Stimulated activated CD4-positive, alpha-beta T cell treated with anti-CD3 and anti-CD28 coated beads, Interleukin-4, amount 100 ng/mL, for 4 hours (primary cell): ENCODE measurements around the gene OR10X1.

ENCODE experiments used
- DNase-seq, 2 experiments: peaks; one replicate each; pipeline ENCODE4 v3.0.0-alpha.2; 2020

OR10X1 gene, protein sequence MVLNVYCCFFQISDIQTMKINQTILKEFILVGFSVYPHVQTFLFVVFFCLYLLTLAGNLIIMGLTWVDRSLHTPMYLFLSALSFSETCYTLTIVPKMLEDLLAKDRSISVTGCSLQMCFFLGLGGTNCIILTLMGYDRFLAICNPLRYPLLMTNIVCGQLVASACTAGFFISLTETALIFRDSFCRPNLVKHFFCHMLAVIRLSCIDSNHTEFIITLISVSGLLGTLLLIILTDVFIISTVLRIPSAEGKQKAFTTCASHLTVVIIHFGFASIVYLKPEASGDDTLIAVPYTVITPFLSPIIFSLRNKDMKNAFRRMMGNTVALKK

DNA sequence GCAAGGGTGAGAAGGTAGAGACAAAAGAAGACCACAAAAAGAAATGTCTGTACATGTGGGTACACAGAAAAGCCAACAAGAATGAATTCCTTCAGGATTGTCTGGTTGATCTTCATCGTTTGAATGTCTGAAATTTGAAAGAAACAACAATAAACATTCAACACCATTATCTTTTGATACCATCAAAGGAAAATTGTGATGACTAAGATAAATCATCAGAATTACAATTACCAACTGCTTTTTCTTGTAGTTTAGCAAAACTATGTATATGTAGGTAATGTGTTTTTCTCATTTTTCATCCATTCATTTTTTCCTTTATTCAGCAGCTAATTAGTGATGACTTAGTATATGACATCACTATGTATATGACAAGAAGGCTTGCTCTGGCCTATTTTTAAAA lies at the start of gene OR10X1:
Gene OR10X1 (minus strand): TSS at position 167 of the 400 bp plus-strand sequence. CDS start 0 bp downstream, at position 167.
- DNase-seq, result no peak

GRCh38 chr1:158613764-158614163 lies 34.1 kb upstream of the OR10X1 start:
- DNase-seq, result no peak

DNA sequence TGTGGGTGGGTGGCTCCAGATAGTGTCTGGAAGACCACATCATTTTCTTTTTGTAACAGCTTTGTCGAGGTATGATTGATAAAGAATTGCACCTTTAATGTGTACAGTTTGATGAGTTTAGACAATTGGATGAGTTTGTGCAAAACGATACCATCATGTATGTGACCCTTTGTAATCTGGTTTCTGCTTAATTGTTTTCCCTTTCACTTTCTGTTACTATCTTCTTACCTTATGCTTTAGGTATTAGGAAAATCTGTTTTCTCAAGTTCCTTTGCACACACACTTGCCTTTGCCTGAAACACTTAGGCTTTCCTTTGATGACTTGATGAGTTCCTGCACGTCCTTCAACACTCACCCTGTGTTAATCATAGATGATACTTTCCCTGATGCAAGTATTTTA lies 32.2 kb upstream of the OR10X1 start:
- DNase-seq, result no peak

GRCh38 chr1:158607296-158607695 lies 27.6 kb upstream of the OR10X1 start:
- no peak for DNase-seq

DNA sequence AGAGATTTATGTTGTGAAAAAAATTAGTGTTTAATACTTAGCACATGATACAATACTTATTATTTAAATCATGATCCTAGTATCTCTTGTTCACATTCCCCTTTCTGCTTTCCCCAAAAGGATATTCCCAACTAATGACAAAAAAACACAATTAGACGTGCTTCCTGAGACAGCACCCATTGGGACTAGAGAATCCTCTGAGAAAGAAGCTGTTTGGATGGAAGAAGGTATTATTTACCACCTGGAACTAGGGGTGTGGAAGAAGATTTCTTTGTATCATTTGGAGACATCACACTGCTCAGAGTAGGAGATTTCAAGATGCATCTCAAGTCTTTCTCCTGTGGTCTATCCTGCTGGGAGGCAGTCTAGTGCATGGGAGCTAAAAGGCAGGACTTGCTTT lies 25.3 kb upstream of the OR10X1 start, which contains the start of gene OR10Z1:
Gene OR10Z1 (plus strand): TSS at position 301 of the 400 bp plus-strand sequence. CDS start 1,171 bp downstream, outside the sequence.
- DNase-seq, result no peak

DNA sequence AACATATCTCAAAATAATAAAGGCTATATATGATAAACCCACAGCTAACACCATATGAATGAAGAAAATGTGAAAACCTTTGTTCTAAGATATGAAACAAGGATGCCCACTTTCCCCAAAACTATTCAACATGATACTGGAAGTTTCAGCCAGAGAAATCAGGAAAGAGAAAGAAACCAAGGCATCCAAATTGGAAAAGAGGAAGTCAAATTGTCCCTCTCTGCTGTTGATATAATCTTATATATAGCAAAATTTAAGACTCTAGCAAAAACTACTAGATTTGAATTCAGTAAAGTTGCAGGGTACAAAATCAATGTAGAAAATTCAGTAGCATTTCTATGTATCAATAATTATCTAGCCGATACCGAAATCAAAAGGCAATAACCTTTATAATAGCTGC lies 21.0 kb upstream of the OR10X1 start:
- no peak for DNase-seq

- DNase-seq, result no peak
Observed at GRCh38 chr1:158586942-158587341, 7.2 kb upstream of the OR10X1 start.

- DNase-seq, result no peak
Observed at GRCh38 chr1:158583962-158584361, 4.3 kb upstream of the OR10X1 start.

- DNase-seq, result no peak
Observed at GRCh38 chr1:158577561-158577960, 2.1 kb downstream of the OR10X1 start.

DNA sequence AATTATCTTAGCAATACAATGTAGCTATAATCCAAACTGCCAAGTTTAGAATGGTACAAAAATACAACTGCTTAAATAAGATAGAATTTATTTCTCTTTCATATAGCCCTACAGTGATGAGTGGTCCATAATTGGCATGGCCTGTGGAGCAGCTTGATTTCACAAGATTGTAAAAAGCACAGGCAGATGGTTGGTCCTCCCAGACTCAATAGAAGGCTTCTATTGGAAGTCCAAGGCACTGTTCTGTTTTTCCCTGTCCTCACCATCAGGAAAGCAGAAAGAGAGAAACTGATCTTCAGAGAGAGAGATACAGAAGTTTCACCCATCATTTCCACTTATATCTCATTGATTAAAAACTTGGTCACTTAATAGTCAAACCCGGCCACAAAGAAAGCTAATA lies 7.5 kb downstream of the OR10X1 start:
- no peak for DNase-seq

GRCh38 chr1:158570480-158570879 lies 9.2 kb downstream of the OR10X1 start, which contains the start of gene OR6P1:
TSS of gene OR6P1 (minus strand) at chr1:158570580. CDS start at chr1:158563604, 6,976 bp downstream.
- DNase-seq, result no peak

DNA sequence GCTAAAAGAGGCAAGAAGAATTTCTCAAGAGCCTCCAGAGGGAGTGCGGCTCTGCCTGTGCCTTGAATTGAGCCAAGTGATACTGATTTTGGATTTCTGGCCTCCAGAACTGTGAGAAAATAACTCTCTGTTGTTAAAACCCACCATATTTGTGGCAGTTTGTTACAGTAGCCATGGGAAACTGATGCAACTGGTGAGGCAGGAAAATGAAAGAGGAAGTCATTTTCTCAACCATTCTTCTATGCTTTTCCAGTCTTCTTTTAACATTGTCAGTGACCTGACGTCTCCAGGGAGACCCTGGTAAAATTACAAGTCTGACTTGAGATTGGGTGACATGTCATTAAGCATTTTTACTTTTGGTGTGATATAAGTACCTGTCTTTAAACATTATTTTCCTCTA lies 15.1 kb downstream of the OR10X1 start:
- DNase-seq, result no peak

DNA sequence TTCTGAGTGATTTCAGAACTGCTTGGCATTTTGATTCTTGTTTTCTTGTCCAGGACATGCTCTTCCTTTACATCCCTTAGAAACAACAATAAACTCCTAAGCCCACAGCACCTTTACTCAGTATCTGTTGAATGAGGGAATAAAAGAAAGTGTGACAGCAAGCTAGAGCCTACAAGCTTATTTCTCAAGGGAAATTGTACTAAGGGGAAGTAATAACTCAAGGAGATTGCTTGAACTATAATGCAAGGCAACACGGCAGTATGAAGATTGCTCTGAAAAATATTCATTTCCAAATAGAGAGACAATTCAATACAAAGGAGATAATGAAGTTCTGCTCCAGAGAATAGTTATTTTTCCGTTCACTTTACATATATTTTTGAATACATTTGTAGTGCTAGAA lies 15.8 kb downstream of the OR10X1 start:
- no peak for DNase-seq

GRCh38 chr1:158559696-158560095 lies 20.0 kb downstream of the OR10X1 start:
- DNase-seq, result no peak

DNA sequence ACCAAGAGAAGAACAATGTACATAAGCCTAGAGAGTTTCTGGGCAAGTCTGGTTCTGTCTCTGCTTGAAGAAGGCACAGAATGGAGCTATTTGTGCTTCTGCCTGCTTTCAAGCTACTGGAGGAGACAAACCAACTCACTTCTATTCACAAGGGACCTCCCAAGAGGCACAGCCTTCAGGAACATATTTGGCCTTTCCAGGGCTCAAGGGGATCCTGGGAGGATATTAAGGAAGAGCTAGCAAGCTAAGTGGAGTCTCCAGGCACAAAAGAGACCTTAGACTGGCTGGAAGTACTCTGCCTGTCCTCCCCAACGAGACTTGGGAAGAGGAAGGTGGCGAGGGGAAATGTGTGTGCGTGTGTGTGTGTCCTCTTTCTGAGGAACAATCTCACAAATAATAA lies 25.3 kb downstream of the OR10X1 start, which contains the start of gene OR6Y1:
Gene OR6Y1 (minus strand): TSS at position 54 of the 400 bp plus-strand sequence. CDS start 6,300 bp downstream, outside the sequence.
- DNase-seq, result no peak

DNA sequence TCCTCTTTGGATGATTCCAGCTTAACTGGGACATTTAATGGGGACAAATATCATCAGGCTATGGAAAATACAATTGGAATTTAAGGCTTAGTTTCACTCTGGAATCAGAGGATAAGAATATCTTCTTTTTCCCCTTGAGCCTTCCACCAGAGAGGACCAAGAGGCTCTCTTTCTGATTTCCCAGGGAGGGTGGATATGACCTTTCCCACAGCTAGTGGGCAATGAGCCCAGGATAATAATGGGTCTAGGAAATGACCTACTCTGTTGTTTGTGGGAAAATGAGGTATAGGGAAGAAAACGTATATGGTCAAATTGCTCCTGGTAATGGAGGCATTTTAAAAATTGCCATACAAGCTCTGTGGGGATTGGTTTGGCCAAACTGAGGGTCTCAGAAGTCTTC lies 27.4 kb downstream of the OR10X1 start:
- no peak for DNase-seq

GRCh38 chr1:158547533-158547932 lies 32.2 kb downstream of the OR10X1 start:
- no peak for DNase-seq

DNA sequence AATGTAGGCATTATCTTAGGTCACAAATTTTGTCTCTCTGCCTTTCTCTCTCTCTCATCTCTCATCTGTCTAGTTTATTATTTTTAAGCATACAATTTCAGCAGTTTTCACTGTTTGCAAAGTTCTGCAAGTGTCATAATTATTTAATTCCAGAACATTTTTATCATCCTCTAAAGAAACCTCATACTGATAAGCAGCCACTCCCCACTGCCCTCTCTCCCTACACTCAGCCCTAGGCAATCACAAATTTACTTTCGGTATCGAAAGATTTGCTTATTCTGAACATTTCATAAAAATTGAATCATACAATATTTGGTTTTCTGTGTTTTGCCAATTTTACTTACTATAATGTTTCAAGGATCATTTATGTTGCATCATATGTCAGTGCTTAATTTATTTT lies 42.1 kb downstream of the OR10X1 start:
- no peak for DNase-seq

DNA sequence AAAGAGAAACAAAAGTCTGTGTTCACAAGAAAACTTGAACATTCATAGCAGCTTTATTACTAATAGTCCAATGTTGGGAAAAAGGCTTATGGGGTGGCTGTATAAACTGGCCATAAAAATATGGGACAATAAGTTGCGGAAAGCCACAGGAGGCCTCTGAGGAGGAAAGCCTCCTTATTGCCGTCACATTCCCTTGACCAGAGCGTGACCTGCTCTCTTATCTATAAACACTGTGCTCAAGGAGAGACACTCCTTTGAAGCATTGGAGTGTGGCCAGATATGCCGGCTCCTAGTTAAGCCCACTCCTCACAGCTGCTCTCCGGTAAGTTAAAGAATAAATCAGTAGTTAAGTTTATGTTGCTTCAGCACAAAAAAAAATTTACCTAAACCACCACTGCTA lies 45.2 kb downstream of the OR10X1 start:
- DNase-seq, result no peak
